SH-SY5Y (cell line): Measurements from ENCODE around the gene EPS8L1.

Experiments
- GATA2 ChIP-seq: IDR thresholded peaks from 2 replicates; pipeline ENCODE4 v1.6.1; 2011; ENCODE audit warnings: mild to moderate bottlenecking, low read depth, low read length
- GATA3 ChIP-seq: IDR thresholded peaks from 2 replicates; pipeline ENCODE4 v1.6.1; 2011; ENCODE audit warnings: low read depth, mild to moderate bottlenecking, low read length, moderate library complexity

DNA sequence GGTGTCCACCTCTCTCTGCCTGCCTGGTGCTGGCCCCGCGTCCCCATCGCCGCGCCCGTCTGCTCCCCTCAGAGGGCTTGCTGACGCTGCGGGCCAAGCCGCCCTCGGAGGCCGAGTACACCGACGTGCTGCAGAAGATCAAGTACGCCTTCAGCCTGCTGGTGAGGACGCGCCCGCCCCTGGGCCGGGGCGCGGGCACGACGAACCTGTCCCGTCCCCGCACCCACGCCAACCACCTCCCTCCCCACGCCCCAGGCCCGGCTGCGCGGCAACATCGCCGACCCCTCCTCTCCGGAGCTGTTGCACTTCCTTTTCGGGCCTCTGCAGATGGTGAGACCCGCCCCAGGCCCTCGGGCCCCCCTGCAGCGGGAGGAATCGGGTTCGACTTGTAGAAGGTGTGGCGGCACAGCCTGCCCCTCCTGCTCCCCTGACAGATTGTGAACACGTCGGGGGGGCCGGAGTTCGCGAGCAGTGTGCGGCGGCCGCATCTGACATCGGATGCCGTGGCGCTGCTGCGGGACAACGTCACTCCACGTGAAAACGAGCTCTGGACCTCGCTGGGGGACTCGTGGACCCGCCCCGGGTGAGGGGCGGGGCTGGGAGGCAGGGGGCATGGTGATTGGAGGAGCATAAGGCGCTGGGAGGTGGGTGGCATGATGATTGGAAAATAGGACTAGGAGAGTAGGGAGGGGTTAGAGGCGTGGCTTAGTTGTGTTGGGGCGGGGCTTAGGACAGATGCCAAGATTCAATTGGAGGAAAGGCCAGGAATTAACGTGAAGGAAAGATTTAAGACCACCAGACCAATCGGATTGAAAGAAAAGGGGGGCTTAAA lies 6.6 kb downstream of the EPS8L1 start:
- TF ChIP-seq GATA2, result no peak
- TF ChIP-seq GATA3, result no peak
